NCI-H748 (cell line): ENCODE measurements around the gene ADAM10.

Experiments used
- DNase-seq: peaks from one replicate; lab custom pipeline; 2025; ENCODE audit not compliant: unreplicated experiment; lab: John Stamatoyannopoulos, UW

ADAM10 gene

GRCh38 chr15:58538901-58539300 lies 210.6 kb downstream of the ADAM10 start:
- DNase-seq = no peak
